Measurements from ENCODE around the gene SEC11A.
A peak's percentile ranks its signal among the peaks of the same experiment; 100 is the strongest.
"Not testable (repeated sequence)": the region's sequence is repeated elsewhere in the genome, so short reads cannot be mapped to it uniquely, and the experiment has no call there.

Gene SEC11A

DNA sequence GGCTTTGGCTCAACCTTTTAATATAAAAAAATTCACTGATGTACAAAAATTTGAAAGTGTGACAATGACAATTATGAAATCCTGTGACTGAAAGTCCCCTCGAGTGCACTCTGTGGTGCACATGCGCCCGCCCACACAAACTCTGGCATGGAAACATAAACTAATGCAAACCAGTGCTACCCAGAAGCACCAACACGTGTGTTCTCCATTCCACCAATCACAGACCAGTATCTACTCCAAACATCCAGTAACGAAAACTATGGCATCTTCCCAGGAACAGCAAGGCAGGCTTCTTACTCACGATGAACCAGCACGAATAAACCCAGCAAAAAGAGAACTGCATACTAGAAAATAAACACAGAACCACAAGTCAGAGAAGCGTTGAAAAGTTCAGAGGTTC, 46.2 kb downstream of the SEC11A start:
- DNase-seq = no peak

GRCh38 chr15:84668221-84668982, 47.5 kb downstream of the SEC11A start:
- DNase-seq = no peak

DNA sequence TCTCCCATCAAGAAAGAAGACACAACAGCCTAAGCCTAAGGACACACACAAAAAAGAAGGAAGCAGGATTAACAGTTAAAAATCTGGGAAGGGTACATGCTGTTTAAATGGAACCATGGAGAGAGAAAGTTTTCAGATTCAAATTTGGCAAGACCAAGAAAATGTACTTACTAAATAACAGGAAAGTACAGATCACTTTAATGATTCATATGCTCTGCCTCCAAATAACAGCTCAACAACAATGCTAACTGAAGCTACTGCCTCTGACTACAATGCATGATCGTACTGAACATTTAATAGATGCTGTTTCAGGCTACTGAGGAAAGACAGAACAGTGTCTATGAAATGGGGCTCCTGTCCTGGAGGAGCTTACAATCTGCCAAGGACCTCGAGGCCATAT, 49.6 kb downstream of the SEC11A start:
- DNase-seq = no peak

DNA sequence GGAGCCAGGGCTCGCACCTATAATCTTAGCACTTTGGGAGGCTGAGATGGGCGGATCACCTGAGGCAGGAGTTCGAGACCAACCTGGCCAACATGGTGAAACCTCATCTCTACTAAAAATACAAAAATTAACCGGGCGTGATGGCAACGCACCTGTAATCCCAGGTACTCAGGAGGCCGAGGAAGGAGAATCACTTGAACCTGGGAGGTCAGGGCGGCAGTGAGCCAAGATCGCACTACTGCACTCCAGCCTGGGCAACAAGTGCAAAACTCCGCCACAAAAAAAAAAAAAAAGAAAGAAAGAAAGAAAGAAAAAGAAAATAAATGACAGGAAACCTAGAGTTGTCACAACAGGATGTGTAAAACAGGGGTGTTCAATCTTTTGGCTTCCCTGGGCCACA, 54.9 kb downstream of the SEC11A start:
- no peak for DNase-seq

GRCh38 chr15:84659904-84660781, 55.8 kb downstream of the SEC11A start:
- DNase-seq = no peak

- DNase-seq = no peak
Observed at GRCh38 chr15:84658788-84659411, 57.0 kb downstream of the SEC11A start.

- DNase-seq = peak; percentile 77
Observed at GRCh38 chr15:84658080-84658787, 57.7 kb downstream of the SEC11A start, which contains the start of gene NMB. TSS of gene NMB (minus strand) at chr15:84658199. CDS start at chr15:84658152, 47 bp downstream.

GRCh38 chr15:84657748-84658079, 58.2 kb downstream of the SEC11A start:
- no peak for DNase-seq

- no peak for DNase-seq
Observed at GRCh38 chr15:84656972-84657371, 59.0 kb downstream of the SEC11A start.

- peak; percentile 81 for DNase-seq
Observed at GRCh38 chr15:84654689-84655453, 61.1 kb downstream of the SEC11A start.

- DNase-seq = peak; percentile 89
Observed at GRCh38 chr15:84653910-84654688, 61.8 kb downstream of the SEC11A start, which contains the start of gene WDR73. TSS of gene WDR73 (minus strand) at chr15:84654283. CDS start at chr15:84654274, 9 bp downstream.

GRCh38 chr15:84653584-84653909, 62.4 kb downstream of the SEC11A start:
- no peak for DNase-seq

DNA sequence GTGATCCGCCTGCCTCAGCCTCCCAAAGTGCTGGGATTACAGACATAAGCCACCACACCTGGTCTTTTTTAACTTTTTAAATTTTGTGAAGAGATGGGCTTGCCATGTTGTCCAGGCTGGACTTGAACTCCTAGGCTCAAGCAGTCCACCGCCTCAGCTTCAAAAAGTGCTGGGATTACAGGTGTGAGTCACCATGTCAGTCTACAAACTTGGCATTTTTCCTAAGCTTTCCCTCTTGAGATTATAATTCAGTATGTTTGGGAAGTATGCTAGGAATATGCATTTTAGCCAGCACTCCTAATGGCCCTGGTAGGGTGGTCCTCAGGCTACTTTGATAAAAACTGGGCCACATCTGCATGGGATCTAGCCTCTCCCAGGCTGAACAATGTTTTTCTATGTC, 66.2 kb downstream of the SEC11A start:
- no peak for DNase-seq

DNA sequence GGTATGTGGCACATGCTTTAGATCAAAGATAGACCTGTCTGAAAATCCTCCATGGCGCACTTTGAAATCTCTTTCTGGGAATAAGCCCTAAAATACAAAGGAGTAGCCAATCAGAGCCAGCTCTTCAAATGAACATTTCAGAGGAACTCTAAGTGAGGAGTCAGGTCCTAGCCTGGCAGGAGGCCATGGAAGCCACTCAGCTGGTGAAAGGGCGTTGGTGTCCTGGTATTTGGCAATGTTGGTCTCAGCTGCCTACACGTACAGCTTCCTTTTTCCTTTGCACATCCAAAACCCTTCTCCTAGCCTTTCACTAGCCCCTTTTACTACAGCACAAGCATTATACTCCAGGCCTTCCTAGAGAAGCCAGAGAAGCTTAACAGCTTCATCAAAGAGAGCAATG, 67.4 kb downstream of the SEC11A start:
- DNase-seq = no peak

DNA sequence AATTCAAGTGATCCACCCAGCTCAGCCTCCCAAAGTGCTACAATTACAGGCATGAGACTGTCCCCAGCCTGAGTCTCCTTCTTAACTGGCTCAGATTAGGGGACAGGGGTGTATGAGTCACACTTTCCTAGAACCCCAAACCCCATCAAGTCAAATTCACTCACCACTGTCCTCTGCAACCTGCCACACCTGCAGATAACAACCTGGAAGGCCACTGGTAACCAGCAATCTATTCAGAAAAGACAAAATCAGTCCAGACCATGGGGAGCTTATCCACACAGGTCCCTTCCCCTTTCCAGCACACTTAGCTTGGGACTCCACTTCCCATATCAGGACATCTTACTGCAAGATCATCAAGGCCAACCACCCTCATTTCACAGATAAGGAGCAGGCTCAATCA, 68.2 kb downstream of the SEC11A start:
- no peak for DNase-seq

GRCh38 chr15:84645997-84646396, 69.9 kb downstream of the SEC11A start:
- no peak for DNase-seq

DNA sequence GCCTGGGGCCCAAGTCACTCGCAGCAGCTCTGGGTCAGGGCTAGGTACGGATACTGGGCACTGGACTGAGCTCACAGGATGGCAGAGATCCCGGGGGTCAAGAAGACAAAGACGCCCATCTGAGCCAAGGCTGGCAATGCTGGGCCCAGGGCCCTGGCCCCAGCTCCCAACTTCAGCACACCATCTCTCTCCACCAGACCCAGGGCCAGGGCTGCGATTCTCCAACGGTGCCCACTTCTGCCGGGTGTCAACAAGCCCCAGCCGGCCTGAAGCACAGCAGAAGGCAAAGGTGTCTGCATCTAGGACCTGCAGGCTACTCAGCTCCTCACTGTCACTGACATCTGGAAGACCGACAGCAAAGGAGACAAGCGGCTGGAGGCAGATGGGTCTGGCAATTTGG, 70.4 kb downstream of the SEC11A start:
- DNase-seq = no peak

GRCh38 chr15:84643838-84644237, 72.1 kb downstream of the SEC11A start:
- DNase-seq = no peak

DNA sequence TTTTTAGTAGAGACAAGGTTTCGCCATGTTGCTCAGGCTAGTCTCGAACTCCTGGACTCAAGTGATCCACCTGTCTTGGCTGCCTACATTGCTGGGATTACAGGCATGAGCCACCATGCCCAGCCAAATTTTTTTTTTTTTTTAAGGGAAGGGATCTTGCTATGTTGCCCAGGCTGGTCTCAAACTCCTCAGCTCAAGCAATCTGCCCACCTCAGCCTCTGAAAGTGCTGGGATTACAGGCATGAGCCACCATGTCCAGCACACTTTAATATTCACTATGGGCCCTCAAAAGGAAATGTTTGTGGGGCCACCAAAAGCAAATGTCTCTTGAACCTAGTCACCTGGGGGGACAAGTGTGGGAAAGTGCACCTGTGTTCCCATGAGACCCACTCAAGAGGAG, 73.3 kb downstream of the SEC11A start:
- not testable (repeated sequence) for DNase-seq

- DNase-seq = not testable (repeated sequence)
Observed at GRCh38 chr15:84641871-84642270, 74.1 kb downstream of the SEC11A start.

- DNase-seq = no peak
Observed at GRCh38 chr15:84638103-84638502, 77.8 kb downstream of the SEC11A start.
